Measurements from ENCODE around the gene PANX1.

GRCh38 chr11:94178331-94178730 lies 49.7 kb downstream of the PANX1 start:
- TF ChIP-seq CTCF (IDR thresholded peaks at IDR 0.05) = no peak
- TF ChIP-seq POLR2A (IDR thresholded peaks at IDR 0.05) = no peak

All from adrenal gland (tissue), 5 donors.